ENCODE results near the gene SLC32A1. TPM values are rescaled to one million over a fixed set of nuclear protein-coding genes. Genes with fewer than 3 reads are reported as not detected.

Gene SLC32A1
- total RNA-seq, 1 donor: not detected

DNA sequence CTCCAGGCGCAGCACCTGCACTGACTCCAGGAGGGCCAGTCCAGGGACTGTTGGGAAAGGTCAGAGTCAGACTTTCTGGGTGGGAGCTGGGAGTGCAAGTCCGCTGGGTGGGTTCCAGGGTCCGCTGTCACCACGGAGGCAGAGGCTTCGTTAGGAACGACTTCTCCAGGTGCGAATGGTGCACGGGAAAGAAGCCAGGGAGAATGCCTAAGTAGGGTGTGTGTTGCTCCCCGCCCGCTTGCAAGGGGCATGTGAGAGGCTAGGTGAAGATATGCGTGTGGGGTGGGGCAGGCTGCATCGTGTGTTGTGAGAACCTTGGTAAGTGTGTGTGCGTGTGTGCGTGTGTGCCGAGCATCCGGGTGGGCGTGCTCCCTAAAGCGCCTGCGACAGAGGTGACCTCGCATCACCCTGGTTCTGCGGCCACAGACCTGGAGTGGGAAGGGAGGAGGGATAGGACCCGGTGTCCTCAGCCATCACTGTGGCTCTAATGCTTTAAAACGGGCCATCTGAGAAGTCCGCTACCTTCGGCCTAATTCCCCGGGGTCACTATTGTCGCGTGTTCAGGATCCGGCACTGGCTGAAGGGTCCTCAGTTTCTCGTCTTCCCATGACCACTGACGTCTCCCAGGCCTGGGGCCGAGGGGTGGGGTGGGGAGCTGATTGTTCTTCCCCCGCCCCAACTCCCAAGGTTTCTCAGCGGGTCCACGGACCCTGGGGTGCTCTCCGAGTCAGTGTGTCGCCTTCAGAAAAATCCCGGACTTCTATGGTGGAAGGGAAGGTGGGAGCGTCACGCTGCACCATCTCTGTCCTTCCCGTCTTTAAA is 6.1 kb downstream of the SLC32A1 start:
- no peak for DNase-seq (ENCODE audit: insufficient read length, low spot score, missing footprints)
- Histone ChIP-seq H3K79me2 (ENCODE audit: insufficient read depth, low read length) (no peaks in the 10 kb centered on the region), H3K4me3 (ENCODE audit: insufficient read depth, low read length) (no peak overlapping the region), H3K27ac (ENCODE audit: low read depth, low read length) (no peak overlapping the region), H4K20me1 (ENCODE audit: insufficient read depth, low read length) (peaks cover 3% of the 10 kb centered on the region), H2AFZ (ENCODE audit: low read length) (no peak overlapping the region), H3K4me2 (ENCODE audit: insufficient read depth, low read length) (peak overlapping the region; percentile 76), H3K36me3 (ENCODE audit: insufficient read depth, low read length) (no peaks in the 10 kb centered on the region), H3K9me3 (ENCODE audit: low read depth, low read length) (no peaks in the 10 kb centered on the region), H3K27me3 (ENCODE audit: insufficient read depth, low read length) (peaks cover 89% of the 10 kb centered on the region), H3K4me1 (ENCODE audit: insufficient read depth, low read length) (peaks cover 8% of the 10 kb centered on the region)
- TF ChIP-seq, protein P1, sequence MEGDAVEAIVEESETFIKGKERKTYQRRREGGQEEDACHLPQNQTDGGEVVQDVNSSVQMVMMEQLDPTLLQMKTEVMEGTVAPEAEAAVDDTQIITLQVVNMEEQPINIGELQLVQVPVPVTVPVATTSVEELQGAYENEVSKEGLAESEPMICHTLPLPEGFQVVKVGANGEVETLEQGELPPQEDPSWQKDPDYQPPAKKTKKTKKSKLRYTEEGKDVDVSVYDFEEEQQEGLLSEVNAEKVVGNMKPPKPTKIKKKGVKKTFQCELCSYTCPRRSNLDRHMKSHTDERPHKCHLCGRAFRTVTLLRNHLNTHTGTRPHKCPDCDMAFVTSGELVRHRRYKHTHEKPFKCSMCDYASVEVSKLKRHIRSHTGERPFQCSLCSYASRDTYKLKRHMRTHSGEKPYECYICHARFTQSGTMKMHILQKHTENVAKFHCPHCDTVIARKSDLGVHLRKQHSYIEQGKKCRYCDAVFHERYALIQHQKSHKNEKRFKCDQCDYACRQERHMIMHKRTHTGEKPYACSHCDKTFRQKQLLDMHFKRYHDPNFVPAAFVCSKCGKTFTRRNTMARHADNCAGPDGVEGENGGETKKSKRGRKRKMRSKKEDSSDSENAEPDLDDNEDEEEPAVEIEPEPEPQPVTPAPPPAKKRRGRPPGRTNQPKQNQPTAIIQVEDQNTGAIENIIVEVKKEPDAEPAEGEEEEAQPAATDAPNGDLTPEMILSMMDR (IDR thresholded peaks at IDR 0.05; ENCODE audit: extremely low read depth, low read depth, low read length): no peak

GRCh38 chr20:38730989-38731737 is 6.9 kb downstream of the SLC32A1 start:
- no peaks in the 10 kb centered on the region for H3K36me3 ChIP-seq (ENCODE audit: insufficient read depth, low read length)
- H3K27me3 ChIP-seq (ENCODE audit: insufficient read depth, low read length): peaks cover 81% of the 10 kb centered on the region
- DNase-seq (ENCODE audit: insufficient read length, low spot score, missing footprints): peak; percentile 94
- H3K4me3 ChIP-seq (ENCODE audit: insufficient read depth, low read length): peak overlapping the region; percentile 38
- H3K4me1 ChIP-seq (ENCODE audit: insufficient read depth, low read length): peaks cover 8% of the 10 kb centered on the region
- peak overlapping the region; percentile 32 for H2AFZ ChIP-seq (ENCODE audit: low read length)
- no peak overlapping the region for H3K27ac ChIP-seq (ENCODE audit: low read depth, low read length)
- TF ChIP-seq, protein P1 (IDR thresholded peaks at IDR 0.05; ENCODE audit: extremely low read depth, low read depth, low read length): peak; percentile 88
- H3K4me2 ChIP-seq (ENCODE audit: insufficient read depth, low read length): peak overlapping the region; percentile 76
- no peaks in the 10 kb centered on the region for H3K79me2 ChIP-seq (ENCODE audit: insufficient read depth, low read length)
- H4K20me1 ChIP-seq (ENCODE audit: insufficient read depth, low read length): peaks cover 3% of the 10 kb centered on the region
- no peaks in the 10 kb centered on the region for H3K9me3 ChIP-seq (ENCODE audit: low read depth, low read length)

GRCh38 chr20:38731738-38732113 is 7.4 kb downstream of the SLC32A1 start:
- Histone ChIP-seq H3K27me3 (ENCODE audit: insufficient read depth, low read length) (peaks cover 76% of the 10 kb centered on the region), H2AFZ (ENCODE audit: low read length) (no peak overlapping the region), H3K9me3 (ENCODE audit: low read depth, low read length) (no peaks in the 10 kb centered on the region), H3K4me3 (ENCODE audit: insufficient read depth, low read length) (no peak overlapping the region), H4K20me1 (ENCODE audit: insufficient read depth, low read length) (peaks cover 3% of the 10 kb centered on the region), H3K4me1 (ENCODE audit: insufficient read depth, low read length) (peaks cover 8% of the 10 kb centered on the region), H3K36me3 (ENCODE audit: insufficient read depth, low read length) (no peaks in the 10 kb centered on the region), H3K4me2 (ENCODE audit: insufficient read depth, low read length) (peak overlapping the region; percentile 76), H3K27ac (ENCODE audit: low read depth, low read length) (no peak overlapping the region), H3K79me2 (ENCODE audit: insufficient read depth, low read length) (no peaks in the 10 kb centered on the region)
- TF ChIP-seq, protein P1 (IDR thresholded peaks at IDR 0.05; ENCODE audit: extremely low read depth, low read depth, low read length): no peak
- no peak for DNase-seq (ENCODE audit: insufficient read length, low spot score, missing footprints)

DNA sequence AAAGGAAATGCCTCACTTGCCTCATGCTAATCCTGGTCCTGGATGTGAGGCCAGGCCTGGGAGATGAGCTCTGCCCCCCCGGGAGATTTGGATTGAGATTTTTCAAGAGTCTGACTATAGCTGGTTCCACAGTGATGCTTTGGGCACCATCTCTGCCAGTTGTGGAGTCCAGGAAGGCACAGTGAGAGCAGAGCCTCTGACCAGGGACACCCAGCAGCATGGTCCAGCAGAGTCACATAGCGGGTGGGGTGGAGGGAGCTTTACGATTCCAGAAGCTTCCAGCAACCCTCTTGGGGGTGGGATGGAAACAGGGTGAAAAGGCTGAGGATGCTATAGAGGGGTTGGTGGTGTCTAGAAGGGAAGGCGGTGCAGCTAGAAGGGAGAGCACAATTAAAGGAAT is 8.7 kb downstream of the SLC32A1 start:
- peaks cover 71% of the 10 kb centered on the region for H3K27me3 ChIP-seq (ENCODE audit: insufficient read depth, low read length)
- DNase-seq (ENCODE audit: insufficient read length, low spot score, missing footprints): no peak
- H3K4me2 ChIP-seq (ENCODE audit: insufficient read depth, low read length): no peak overlapping the region

More for the DNA sequence above, 8.7 kb downstream of the SLC32A1 start:
- TF ChIP-seq, protein P1 (IDR thresholded peaks at IDR 0.05; ENCODE audit: extremely low read depth, low read depth, low read length): no peak
- Histone ChIP-seq H3K4me3 (ENCODE audit: insufficient read depth, low read length) (no peak overlapping the region), H4K20me1 (ENCODE audit: insufficient read depth, low read length) (no peaks in the 10 kb centered on the region), H2AFZ (ENCODE audit: low read length) (no peak overlapping the region), H3K79me2 (ENCODE audit: insufficient read depth, low read length) (no peaks in the 10 kb centered on the region), H3K4me1 (ENCODE audit: insufficient read depth, low read length) (peaks cover 8% of the 10 kb centered on the region), H3K36me3 (ENCODE audit: insufficient read depth, low read length) (no peaks in the 10 kb centered on the region), H3K27ac (ENCODE audit: low read depth, low read length) (no peak overlapping the region), H3K9me3 (ENCODE audit: low read depth, low read length) (no peaks in the 10 kb centered on the region)
